Right cardiac atrium (tissue), 5 donors: ENCODE data around the gene NUP107. TPM values are rescaled to one million over a fixed set of nuclear protein-coding genes. Genes with fewer than 3 reads are reported as not detected.
A peak's percentile ranks its signal among the peaks of the same experiment; 100 is the strongest.

Source experiments
- ATAC-seq, 2 donors: fragments of 200-7000 bp; cut with Tn5 transposase; one replicate each; pipeline versions ENCODE4 v1.8.0 to v1.9.1; 2020; ENCODE audit warnings: moderate library complexity in 2 of 2, mild to moderate bottlenecking in 1 of 2
- DNase-seq, 3 donors: peaks; one replicate each; pipeline ENCODE4 v3.0.0-alpha.2; 2020
- H3K27ac ChIP-seq: one replicate; pipeline ENCODE4 v1.5.1; 2013; ENCODE audit warnings: mild to moderate bottlenecking, low read length, control low read depth, moderate library complexity
- H3K27me3 ChIP-seq: one replicate; pipeline ENCODE4 v1.6.1; 2013; ENCODE audit not compliant: control insufficient read depth, insufficient read depth
- H3K4me1 ChIP-seq: one replicate; pipeline ENCODE4 v1.6.1; 2013; ENCODE audit warnings: low read length; ENCODE audit not compliant: control insufficient read depth, insufficient read depth
- H3K4me3 ChIP-seq: one replicate; pipeline ENCODE4 v1.5.1; 2013; ENCODE audit warnings: low read length, control low read depth
- H3K9me3 ChIP-seq: one replicate; pipeline ENCODE4 v1.6.1; 2013; ENCODE audit warnings: low read length; ENCODE audit not compliant: control insufficient read depth
- WGBS: extraction: QIAGEN DNeasy Blood & Tissue Kit; methylation state at CpG from one replicate; pipeline ENCODE4 v1.1.7; 2013; 5-methylcytosine and 5-hydroxymethylcytosine counted together
- intact Hi-C, 4 donors: fragments of 100-400 bp; cut with DNase I; formaldehyde crosslinking; loops; one replicate each; pipeline versions ENCODE4 v1.11.0 to v1.14.0; 2022 to 2023
- polyA plus RNA-seq: library from polyadenylated mRNA; stranded (reverse); fragments of 200-250 nt; gene quantifications from one replicate; pipeline ENCODE4 v1.2.3, GENCODE V29; 2013
- total RNA-seq, 4 donors: library from RNA; stranded (reverse); fragmentation: NEBNext Ultra II Directional; extraction: Animal tissue kit (Norgen Biotek cat#: 25700); gene quantifications; one replicate each; pipeline ENCODE4 v1.2.1, GENCODE V29; 2021
- donor health status: healthy with polysubstance abuse.
- donor health status: DM: no; HTN: yes; CAD: no.
- donor health status: DM: no; HTN: no; CAD: no.
- donor health status: DM: no; HTN: yes; CAD: no; lungs with severe emphysema.
- donor health status: DM: yes; HTN: yes; CAD: no.

Gene NUP107
- total and polyA plus RNA-seq, 5 donors = 14.4 to 30.3 (median 24.4) TPM

- WGBS = 84% methylated on average over 6 of the region's 6 CpGs
- Histone ChIP-seq H3K4me3 (no peak overlapping the region), H3K4me1 (no peaks in the 10 kb centered on the region), H3K27me3 (no peaks in the 10 kb centered on the region), H3K27ac (no peak overlapping the region), H3K9me3 (no peaks in the 10 kb centered on the region)
- DNase-seq (no peak), ATAC-seq (no peak)
- intact Hi-C loops = no loop called here
Observed at GRCh38 chr12:68739891-68740290, 53.1 kb downstream of the NUP107 start.

DNA sequence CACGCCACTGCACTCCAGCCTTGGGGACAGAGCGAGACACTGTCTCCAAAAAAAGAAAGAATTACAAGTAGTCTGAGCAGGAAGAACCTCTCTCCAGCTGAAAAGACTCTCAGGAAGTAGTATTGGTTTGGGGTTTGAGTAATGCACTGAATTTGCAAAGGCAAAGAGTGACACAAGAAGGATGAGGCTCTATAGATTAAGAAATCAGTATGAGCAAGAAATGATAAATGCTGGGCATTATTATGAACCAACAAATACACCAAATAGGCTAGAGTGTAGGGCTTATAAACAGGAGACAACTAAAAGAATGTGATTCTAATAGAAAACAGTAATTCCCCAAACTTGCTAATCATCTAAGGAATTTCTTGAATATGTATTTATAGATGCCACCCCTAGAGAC lies 56.6 kb downstream of the NUP107 start:
- 90% methylated on average over 2 of the region's 2 CpGs for WGBS
- Histone ChIP-seq H3K27me3 (no peaks in the 10 kb centered on the region), H3K27ac (no peak overlapping the region), H3K4me3 (no peak overlapping the region), H3K4me1 (no peaks in the 10 kb centered on the region), H3K9me3 (no peaks in the 10 kb centered on the region)
- ATAC-seq (no peak), DNase-seq (no peak)
- intact Hi-C loops = no loop called here

DNA sequence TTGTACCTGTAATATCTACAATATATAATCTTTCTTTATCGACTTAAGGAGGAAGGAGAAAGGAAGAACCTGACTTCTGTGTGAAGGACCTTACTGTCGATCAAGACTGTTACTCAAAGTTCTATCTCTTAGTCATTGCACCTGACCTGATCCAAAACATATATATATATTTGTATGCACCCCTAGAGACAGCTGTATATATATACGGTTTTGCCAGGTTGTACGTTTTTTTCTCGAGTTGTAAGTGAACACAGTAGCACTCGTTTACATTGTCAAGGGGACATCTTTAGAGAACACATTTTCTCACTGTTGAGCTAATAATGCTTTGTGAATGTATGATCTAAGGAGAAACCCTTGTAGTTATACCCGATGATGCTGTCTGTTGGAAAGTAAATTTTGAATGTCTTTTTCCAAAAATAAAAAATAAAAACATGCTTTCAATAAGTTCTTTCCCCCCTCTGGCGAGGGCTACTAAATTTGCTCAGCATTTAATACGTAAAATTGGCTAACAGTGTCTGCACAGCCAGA lies 58.7 kb downstream of the NUP107 start:
- intact Hi-C loops = no loop called here
- ATAC-seq = peak in 1 of 2 donors; percentile 2
- WGBS = 47% methylated on average over 9 of the region's 9 CpGs
- Histone ChIP-seq H3K27ac (peak overlapping the region; percentile 67), H3K27me3 (no peaks in the 10 kb centered on the region), H3K4me3 (peak overlapping the region; percentile 56), H3K9me3 (no peaks in the 10 kb centered on the region), H3K4me1 (peaks cover 2% of the 10 kb centered on the region)
- DNase-seq = no peak

- 1% methylated on average over 52 of the region's 52 CpGs for WGBS
- Histone ChIP-seq H3K27me3 (no peaks in the 10 kb centered on the region), H3K4me3 (peak within 1 kb of the TSS; percentile 56), H3K4me1 (peaks cover 4% of the 10 kb centered on the region), H3K9me3 (no peaks in the 10 kb centered on the region), H3K27ac (peak within 1 kb of the TSS; percentile 67)
- peak; percentile 99 to 100 for ATAC-seq
- intact Hi-C loops = loop anchor here in 1 of 4 donors (1.0 kb wide), 1 partner anchor 61 kb away; no protein-coding TSS in a partner anchor
- peak; percentile 94 to 98 (median 98) for DNase-seq
Observed at GRCh38 chr12:68745904-68746571, 59.3 kb downstream of the NUP107 start, which contains the start of gene SLC35E3. Gene SLC35E3 (plus strand): TSS chr12:68746176. CDS start chr12:68746378, 202 bp downstream.

DNA sequence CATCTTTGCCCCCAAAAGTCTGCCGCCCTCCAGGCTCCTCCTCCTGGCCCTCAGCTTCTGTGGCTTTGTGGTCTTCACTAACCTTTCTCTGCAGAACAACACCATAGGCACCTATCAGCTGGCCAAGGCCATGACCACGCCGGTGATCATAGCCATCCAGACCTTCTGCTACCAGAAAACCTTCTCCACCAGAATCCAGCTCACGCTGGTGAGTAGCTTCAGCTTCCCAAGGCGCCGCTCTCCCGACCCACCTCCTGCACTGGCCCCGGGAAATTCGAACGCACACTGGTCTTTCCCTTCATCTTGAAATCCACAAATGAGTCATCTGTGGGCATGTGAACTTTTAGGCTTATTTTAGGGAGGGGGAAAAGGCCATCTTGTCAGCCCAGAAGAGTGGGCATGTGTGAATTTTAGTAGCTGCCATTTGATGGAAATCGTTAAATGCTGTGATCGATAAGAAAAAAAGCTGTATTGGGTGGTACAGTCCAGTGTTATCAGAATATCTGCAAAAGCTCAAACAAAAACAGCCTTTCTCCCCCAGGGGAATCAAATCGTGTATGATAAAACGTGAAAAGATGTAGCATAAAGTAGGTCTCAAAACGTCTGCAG lies 59.9 kb downstream of the NUP107 start:
- no peaks in the 10 kb centered on the region for H3K9me3 ChIP-seq
- H3K4me1 ChIP-seq = peaks cover 4% of the 10 kb centered on the region
- H3K27ac ChIP-seq = peak overlapping the region; percentile 57
- ATAC-seq (peak; percentile 69 to 77), DNase-seq (peak; percentile 61 to 76 (median 76))
- no peaks in the 10 kb centered on the region for H3K27me3 ChIP-seq
- WGBS = 5% methylated on average over 15 of the region's 15 CpGs
- intact Hi-C loops = loop anchor here in 1 of 4 donors (1.0 kb wide), 1 partner anchor 61 kb away; no protein-coding TSS in a partner anchor
- peak overlapping the region; percentile 56 for H3K4me3 ChIP-seq

GRCh38 chr12:68749443-68749842 lies 62.7 kb downstream of the NUP107 start:
- ATAC-seq (no peak), DNase-seq (no peak)
- 88% methylated on average over 3 of the region's 3 CpGs for WGBS
- Histone ChIP-seq H3K27ac (no peak overlapping the region), H3K4me1 (peaks cover 4% of the 10 kb centered on the region), H3K4me3 (no peak overlapping the region), H3K27me3 (no peaks in the 10 kb centered on the region), H3K9me3 (no peaks in the 10 kb centered on the region)
- intact Hi-C loops = no loop called here

- ATAC-seq (no peak), DNase-seq (no peak)
- intact Hi-C loops = no loop called here
- WGBS = 87% methylated on average over 4 of the region's 4 CpGs
- Histone ChIP-seq H3K9me3 (no peaks in the 10 kb centered on the region), H3K27me3 (no peaks in the 10 kb centered on the region), H3K27ac (no peak overlapping the region), H3K4me1 (peaks cover 4% of the 10 kb centered on the region), H3K4me3 (no peak overlapping the region)
Observed at GRCh38 chr12:68749861-68750260, 63.1 kb downstream of the NUP107 start.

- intact Hi-C loops = no loop called here
Observed at GRCh38 chr12:68750506-68750905, 63.7 kb downstream of the NUP107 start.

DNA sequence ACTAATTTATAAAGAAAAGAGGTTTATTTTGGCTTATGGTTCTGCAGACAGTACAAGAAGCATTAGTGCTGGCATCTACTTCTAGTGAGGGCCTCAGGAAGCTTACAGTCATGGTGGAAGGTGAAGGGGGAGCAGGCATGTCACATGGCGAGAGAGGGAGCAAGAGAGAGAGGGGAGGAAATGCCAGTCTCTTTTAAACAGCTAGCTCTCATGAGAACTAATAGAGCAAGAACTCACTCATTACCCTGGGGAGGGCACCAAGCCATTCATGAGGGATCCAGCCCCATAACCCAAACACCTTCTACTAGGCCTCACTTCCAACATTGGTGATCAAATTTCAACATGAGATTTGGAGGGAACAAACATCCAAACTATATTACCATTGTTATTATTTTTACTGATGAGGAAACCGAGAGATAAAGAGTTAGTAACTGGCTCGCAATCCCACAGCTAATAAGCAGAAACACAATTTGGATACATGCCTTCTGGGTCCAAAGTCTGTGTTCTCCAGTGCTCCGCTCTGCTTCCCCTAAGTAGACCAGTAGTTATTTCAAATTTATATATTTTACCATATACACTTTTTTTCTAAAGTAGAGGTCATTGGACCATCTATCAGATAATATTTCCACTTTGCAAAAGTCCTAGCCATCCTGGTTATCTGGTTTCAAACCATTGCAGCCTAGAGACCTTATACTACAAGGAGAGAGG lies 68.9 kb downstream of the NUP107 start:
- no peaks in the 10 kb centered on the region for H3K4me1 ChIP-seq
- ATAC-seq (no peak), DNase-seq (no peak)
- H3K27me3 ChIP-seq = no peaks in the 10 kb centered on the region
- WGBS = 96% methylated on average over 4 of the region's 4 CpGs
- no peak overlapping the region for H3K27ac ChIP-seq
- H3K4me3 ChIP-seq = no peak overlapping the region
- intact Hi-C loops = no loop called here
- no peaks in the 10 kb centered on the region for H3K9me3 ChIP-seq

More at GRCh38 chr12:68750506-68750905, 63.7 kb downstream of the NUP107 start:
- Histone ChIP-seq H3K27me3 (no peaks in the 10 kb centered on the region), H3K4me1 (peaks cover 4% of the 10 kb centered on the region), H3K4me3 (no peak overlapping the region), H3K9me3 (no peaks in the 10 kb centered on the region), H3K27ac (no peak overlapping the region)
- DNase-seq = no peak
- ATAC-seq = no peak
- WGBS = 74% methylated on average over 4 of the region's 4 CpGs

GRCh38 chr12:68759852-68760251 lies 73.1 kb downstream of the NUP107 start:
- Histone ChIP-seq H3K4me3 (no peak overlapping the region), H3K4me1 (no peaks in the 10 kb centered on the region), H3K9me3 (no peaks in the 10 kb centered on the region), H3K27ac (no peak overlapping the region), H3K27me3 (no peaks in the 10 kb centered on the region)
- intact Hi-C loops = no loop called here
- DNase-seq (peak in 1 of 3 donors; percentile 70), ATAC-seq (no peak)
- 89% methylated on average over 5 of the region's 5 CpGs for WGBS
